Adrenal gland (tissue), 5 donors: ENCODE data around the gene ZFP62.

Experiments used
- CTCF ChIP-seq, 6 experiments: fragments of 450-650 bp in 4 of 6; fragments of 200-600 bp in 2 of 6; sonication (generic) in 1 of 6; IDR thresholded peaks; 1 replicate in 5 of 6; 2 replicates in 1 of 6; pipeline versions ENCODE4 v1.5.1 to v1.8.0; 2016 to 2021; ENCODE audit warnings: antibody characterized with exemption in 6 of 6, mild to moderate bottlenecking in 2 of 6, moderate library complexity in 1 of 6
- POLR2A ChIP-seq, 2 donors: fragments of 450-650 bp; IDR thresholded peaks; one replicate each; pipeline ENCODE4 v1.6.1; 2017; ENCODE audit warnings: antibody characterized with exemption in 2 of 2, mild to moderate bottlenecking in 2 of 2, moderate library complexity in 1 of 2
- donor health status: DM: no; HTN: no; CAD: no.

- TF ChIP-seq CTCF (IDR thresholded peaks at IDR 0.05) (no peak), POLR2A (IDR thresholded peaks at IDR 0.05) (no peak)
Measured at GRCh38 chr5:180808461-180809000, 52.5 kb downstream of the ZFP62 start.
